ENCODE data around the gene NTM. TPM values are rescaled to one million over a fixed set of nuclear protein-coding genes. Genes with fewer than 3 reads are reported as not detected.

Gene NTM
- total and polyA plus RNA-seq, 2 donors (not counting 3 experiments of a cell fraction or from before 2014, with no cell fraction given) = 1.00 to 1.1 TPM

GRCh38 chr11:131690362-131690761 is 319.9 kb downstream of the NTM start:
- intact Hi-C loops (cut with micrococcal nuclease) = no loop called here
- no peak for FAIRE-seq
- peaks cover 0 to 2% of the 10 kb centered on the region in 2 experiments for H3K27me3 ChIP-seq (ENCODE audit: control insufficient read depth in 2 of 2, insufficient read depth in 2 of 2, low read length in 2 of 2)
- dilution Hi-C loops (cut with MboI; ENCODE audit: extremely low pct_ligation_motif_present, low sequenced_read_pairs) = no loop called here
- CTCF ChIA-PET = interaction anchor here (2.0 to 8.0 kb wide), 4 partner anchors 21 to 1250 kb away, joined by 4 to 260 read pairs (median 46); no protein-coding TSS in a partner anchor
- H3K79me2 ChIP-seq (ENCODE audit: control insufficient read depth, insufficient read depth, low read length) = no peaks in the 10 kb centered on the region
- no peaks in the 10 kb centered on the region for H3K9me3 ChIP-seq (replicated peaks; ENCODE audit: control insufficient read depth, insufficient read depth, low read length)
- H2AFZ ChIP-seq (ENCODE audit: low read depth, low read length) = no peak overlapping the region
- no peak for TF ChIP-seq GATA2 (IDR thresholded peaks at IDR 0.05; ENCODE audit: insufficient read depth, insufficient read length, low read depth, low read length)
- TF ChIP-seq JUN (IDR thresholded peaks at IDR 0.05; ENCODE audit: borderline replicate concordance, insufficient read depth, insufficient read length, low read depth) = no peak
- TF ChIP-seq POLR2AphosphoS5 (IDR thresholded peaks at IDR 0.05; ENCODE audit: insufficient read depth, low read depth, low read length) = no peak
- TF ChIP-seq, protein P1, sequence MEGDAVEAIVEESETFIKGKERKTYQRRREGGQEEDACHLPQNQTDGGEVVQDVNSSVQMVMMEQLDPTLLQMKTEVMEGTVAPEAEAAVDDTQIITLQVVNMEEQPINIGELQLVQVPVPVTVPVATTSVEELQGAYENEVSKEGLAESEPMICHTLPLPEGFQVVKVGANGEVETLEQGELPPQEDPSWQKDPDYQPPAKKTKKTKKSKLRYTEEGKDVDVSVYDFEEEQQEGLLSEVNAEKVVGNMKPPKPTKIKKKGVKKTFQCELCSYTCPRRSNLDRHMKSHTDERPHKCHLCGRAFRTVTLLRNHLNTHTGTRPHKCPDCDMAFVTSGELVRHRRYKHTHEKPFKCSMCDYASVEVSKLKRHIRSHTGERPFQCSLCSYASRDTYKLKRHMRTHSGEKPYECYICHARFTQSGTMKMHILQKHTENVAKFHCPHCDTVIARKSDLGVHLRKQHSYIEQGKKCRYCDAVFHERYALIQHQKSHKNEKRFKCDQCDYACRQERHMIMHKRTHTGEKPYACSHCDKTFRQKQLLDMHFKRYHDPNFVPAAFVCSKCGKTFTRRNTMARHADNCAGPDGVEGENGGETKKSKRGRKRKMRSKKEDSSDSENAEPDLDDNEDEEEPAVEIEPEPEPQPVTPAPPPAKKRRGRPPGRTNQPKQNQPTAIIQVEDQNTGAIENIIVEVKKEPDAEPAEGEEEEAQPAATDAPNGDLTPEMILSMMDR (IDR thresholded peaks at IDR 0.05; ENCODE audit: extremely low read depth in 1 of 2, insufficient read depth in 1 of 2, low read depth in 1 of 2, low read length in 2 of 2) = no peak
- TF ChIP-seq EZH2 (IDR thresholded peaks at IDR 0.05; ENCODE audit: borderline replicate concordance, low read depth, low read length, severe bottlenecking) = no peak
- no peak for TF ChIP-seq MYC (IDR thresholded peaks at IDR 0.05; ENCODE audit: low read depth, low read length)
- no peak for TF ChIP-seq POLR2A (IDR thresholded peaks at IDR 0.05; ENCODE audit: low read depth, low read length)
- TF ChIP-seq MAX (IDR thresholded peaks at IDR 0.05; ENCODE audit: insufficient read depth, insufficient read length) = no peak
- TF ChIP-seq FOS (IDR thresholded peaks at IDR 0.05; ENCODE audit: borderline replicate concordance, insufficient read depth, low read length) = no peak
- H3K4me1 ChIP-seq (ENCODE audit: control insufficient read depth, extremely low read depth, insufficient read depth, low read length) = no peaks in the 10 kb centered on the region
- no peak overlapping the region for H3K4me2 ChIP-seq (ENCODE audit: insufficient read depth, low read length)
- no peak overlapping the region for H3K9ac ChIP-seq (replicated peaks; ENCODE audit: extremely low read depth, insufficient read depth, low read length)
- POLR2A ChIA-PET = no interaction called here
- no TSS peak for BruUV-seq (replicated peaks)
- H3K9me1 ChIP-seq (replicated peaks; ENCODE audit: control insufficient read depth, extremely low read depth, insufficient read depth, low read length) = no peaks in the 10 kb centered on the region
- no peak for DNase-seq (ENCODE audit: low read depth, low spot score)
- no peak overlapping the region for H3K27ac ChIP-seq (ENCODE audit: insufficient read depth, low read depth, low read length)
- no peaks in the 10 kb centered on the region for H4K20me1 ChIP-seq (replicated peaks; ENCODE audit: control insufficient read depth, extremely low read depth, insufficient read depth, low read length)
- H3K36me3 ChIP-seq (ENCODE audit: control insufficient read depth in 2 of 2, extremely low read depth in 1 of 2, insufficient read depth in 2 of 2, low read length in 2 of 2) = no peaks in the 10 kb centered on the region
- H3K4me3 ChIP-seq (replicated peaks in 1 of 3; ENCODE audit: insufficient read depth in 1 of 3, low read depth in 1 of 3, low read length in 3 of 3) = no peak overlapping the region

Data from endothelial cell of umbilical vein (primary cell).